ENCODE results near the gene ENOX1. TPM values are rescaled to one million over a fixed set of nuclear protein-coding genes. Genes with fewer than 3 reads are reported as not detected.

ENOX1 gene
- total and polyA plus RNA-seq, 2 of the 8 experiments (the other 6 are each of a cell fraction or from before 2014, with no cell fraction given) = 0.23 to 0.37 TPM

GRCh38 chr13:43373400-43373799 lies 413.4 kb downstream of the ENOX1 start (continued):
- TF ChIP-seq, protein P1, sequence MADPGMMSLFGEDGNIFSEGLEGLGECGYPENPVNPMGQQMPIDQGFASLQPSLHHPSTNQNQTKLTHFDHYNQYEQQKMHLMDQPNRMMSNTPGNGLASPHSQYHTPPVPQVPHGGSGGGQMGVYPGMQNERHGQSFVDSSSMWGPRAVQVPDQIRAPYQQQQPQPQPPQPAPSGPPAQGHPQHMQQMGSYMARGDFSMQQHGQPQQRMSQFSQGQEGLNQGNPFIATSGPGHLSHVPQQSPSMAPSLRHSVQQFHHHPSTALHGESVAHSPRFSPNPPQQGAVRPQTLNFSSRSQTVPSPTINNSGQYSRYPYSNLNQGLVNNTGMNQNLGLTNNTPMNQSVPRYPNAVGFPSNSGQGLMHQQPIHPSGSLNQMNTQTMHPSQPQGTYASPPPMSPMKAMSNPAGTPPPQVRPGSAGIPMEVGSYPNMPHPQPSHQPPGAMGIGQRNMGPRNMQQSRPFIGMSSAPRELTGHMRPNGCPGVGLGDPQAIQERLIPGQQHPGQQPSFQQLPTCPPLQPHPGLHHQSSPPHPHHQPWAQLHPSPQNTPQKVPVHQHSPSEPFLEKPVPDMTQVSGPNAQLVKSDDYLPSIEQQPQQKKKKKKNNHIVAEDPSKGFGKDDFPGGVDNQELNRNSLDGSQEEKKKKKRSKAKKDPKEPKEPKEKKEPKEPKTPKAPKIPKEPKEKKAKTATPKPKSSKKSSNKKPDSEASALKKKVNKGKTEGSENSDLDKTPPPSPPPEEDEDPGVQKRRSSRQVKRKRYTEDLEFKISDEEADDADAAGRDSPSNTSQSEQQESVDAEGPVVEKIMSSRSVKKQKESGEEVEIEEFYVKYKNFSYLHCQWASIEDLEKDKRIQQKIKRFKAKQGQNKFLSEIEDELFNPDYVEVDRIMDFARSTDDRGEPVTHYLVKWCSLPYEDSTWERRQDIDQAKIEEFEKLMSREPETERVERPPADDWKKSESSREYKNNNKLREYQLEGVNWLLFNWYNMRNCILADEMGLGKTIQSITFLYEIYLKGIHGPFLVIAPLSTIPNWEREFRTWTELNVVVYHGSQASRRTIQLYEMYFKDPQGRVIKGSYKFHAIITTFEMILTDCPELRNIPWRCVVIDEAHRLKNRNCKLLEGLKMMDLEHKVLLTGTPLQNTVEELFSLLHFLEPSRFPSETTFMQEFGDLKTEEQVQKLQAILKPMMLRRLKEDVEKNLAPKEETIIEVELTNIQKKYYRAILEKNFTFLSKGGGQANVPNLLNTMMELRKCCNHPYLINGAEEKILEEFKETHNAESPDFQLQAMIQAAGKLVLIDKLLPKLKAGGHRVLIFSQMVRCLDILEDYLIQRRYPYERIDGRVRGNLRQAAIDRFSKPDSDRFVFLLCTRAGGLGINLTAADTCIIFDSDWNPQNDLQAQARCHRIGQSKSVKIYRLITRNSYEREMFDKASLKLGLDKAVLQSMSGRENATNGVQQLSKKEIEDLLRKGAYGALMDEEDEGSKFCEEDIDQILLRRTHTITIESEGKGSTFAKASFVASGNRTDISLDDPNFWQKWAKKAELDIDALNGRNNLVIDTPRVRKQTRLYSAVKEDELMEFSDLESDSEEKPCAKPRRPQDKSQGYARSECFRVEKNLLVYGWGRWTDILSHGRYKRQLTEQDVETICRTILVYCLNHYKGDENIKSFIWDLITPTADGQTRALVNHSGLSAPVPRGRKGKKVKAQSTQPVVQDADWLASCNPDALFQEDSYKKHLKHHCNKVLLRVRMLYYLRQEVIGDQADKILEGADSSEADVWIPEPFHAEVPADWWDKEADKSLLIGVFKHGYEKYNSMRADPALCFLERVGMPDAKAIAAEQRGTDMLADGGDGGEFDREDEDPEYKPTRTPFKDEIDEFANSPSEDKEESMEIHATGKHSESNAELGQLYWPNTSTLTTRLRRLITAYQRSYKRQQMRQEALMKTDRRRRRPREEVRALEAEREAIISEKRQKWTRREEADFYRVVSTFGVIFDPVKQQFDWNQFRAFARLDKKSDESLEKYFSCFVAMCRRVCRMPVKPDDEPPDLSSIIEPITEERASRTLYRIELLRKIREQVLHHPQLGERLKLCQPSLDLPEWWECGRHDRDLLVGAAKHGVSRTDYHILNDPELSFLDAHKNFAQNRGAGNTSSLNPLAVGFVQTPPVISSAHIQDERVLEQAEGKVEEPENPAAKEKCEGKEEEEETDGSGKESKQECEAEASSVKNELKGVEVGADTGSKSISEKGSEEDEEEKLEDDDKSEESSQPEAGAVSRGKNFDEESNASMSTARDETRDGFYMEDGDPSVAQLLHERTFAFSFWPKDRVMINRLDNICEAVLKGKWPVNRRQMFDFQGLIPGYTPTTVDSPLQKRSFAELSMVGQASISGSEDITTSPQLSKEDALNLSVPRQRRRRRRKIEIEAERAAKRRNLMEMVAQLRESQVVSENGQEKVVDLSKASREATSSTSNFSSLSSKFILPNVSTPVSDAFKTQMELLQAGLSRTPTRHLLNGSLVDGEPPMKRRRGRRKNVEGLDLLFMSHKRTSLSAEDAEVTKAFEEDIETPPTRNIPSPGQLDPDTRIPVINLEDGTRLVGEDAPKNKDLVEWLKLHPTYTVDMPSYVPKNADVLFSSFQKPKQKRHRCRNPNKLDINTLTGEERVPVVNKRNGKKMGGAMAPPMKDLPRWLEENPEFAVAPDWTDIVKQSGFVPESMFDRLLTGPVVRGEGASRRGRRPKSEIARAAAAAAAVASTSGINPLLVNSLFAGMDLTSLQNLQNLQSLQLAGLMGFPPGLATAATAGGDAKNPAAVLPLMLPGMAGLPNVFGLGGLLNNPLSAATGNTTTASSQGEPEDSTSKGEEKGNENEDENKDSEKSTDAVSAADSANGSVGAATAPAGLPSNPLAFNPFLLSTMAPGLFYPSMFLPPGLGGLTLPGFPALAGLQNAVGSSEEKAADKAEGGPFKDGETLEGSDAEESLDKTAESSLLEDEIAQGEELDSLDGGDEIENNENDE (IDR thresholded peaks at IDR 0.05; ENCODE audit: insufficient replicate concordance, low read length) = no peak
- no peak for TF ChIP-seq ZNF274 (IDR thresholded peaks at IDR 0.05; ENCODE audit: borderline replicate concordance, extremely low read depth, low read length)
- no peak for TF ChIP-seq EGR1 (IDR thresholded peaks at IDR 0.05; ENCODE audit: borderline replicate concordance, low read depth, low read length)
- TF ChIP-seq CBX8 (IDR thresholded peaks at IDR 0.05; ENCODE audit: borderline replicate concordance, low read depth, low read length) = no peak
- no peak for TF ChIP-seq NANOG (IDR thresholded peaks at IDR 0.05; ENCODE audit: insufficient read depth, low read depth, low read length, poor library complexity, severe bottlenecking)
- TF ChIP-seq NRF1 (IDR thresholded peaks at IDR 0.05; ENCODE audit: low read depth, low read length) = no peak
- TF ChIP-seq, protein P2, sequence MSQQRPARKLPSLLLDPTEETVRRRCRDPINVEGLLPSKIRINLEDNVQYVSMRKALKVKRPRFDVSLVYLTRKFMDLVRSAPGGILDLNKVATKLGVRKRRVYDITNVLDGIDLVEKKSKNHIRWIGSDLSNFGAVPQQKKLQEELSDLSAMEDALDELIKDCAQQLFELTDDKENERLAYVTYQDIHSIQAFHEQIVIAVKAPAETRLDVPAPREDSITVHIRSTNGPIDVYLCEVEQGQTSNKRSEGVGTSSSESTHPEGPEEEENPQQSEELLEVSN (IDR thresholded peaks at IDR 0.05) = no peak
- TF ChIP-seq KDM4A (IDR thresholded peaks at IDR 0.05; ENCODE audit: low read depth, low read length, severe bottlenecking) = no peak
- TF ChIP-seq TBP (IDR thresholded peaks at IDR 0.05; ENCODE audit: low read depth, low read length) = no peak
- no peak for TF ChIP-seq POU5F1 (IDR thresholded peaks at IDR 0.05; ENCODE audit: low read depth, low read length)
- no peak for TF ChIP-seq TAF7 (optimal IDR thresholded peaks at IDR 0.05; ENCODE audit: borderline replicate concordance, low read depth, low read length)
- TF ChIP-seq ASH2L (IDR thresholded peaks at IDR 0.05; ENCODE audit: low read length) = no peak

Data from H1 (cell line).